Gastroesophageal sphincter (tissue), 4 donors: ENCODE measurements around the gene KRT85. TPM values are rescaled to one million over a fixed set of nuclear protein-coding genes. Genes with fewer than 3 reads are reported as not detected.

Experiments
- ATAC-seq: fragments of 150-250 bp; one replicate; pipeline ENCODE4 v1.9.1; 2016; ENCODE audit warnings: mild to moderate bottlenecking, moderate library complexity
- H3K27ac ChIP-seq, 4 donors: fragments of 200-600 bp; sonication (generic) in 3 of 4; 1 replicate in 3 of 4; 2 replicates in 1 of 4; pipeline ENCODE4 v1.5.1; 2016 to 2019
- H3K27me3 ChIP-seq: fragments of 200-600 bp; sonication (generic); one replicate; pipeline ENCODE4 v1.5.1; 2019
- H3K36me3 ChIP-seq, 2 donors: fragments of 200-600 bp; sonication (generic); one replicate each; pipeline ENCODE4 v1.5.1; 2019; ENCODE audit warnings: control low read depth in 1 of 2
- H3K4me1 ChIP-seq, 3 donors: fragments of 200-600 bp; sonication (generic); 1 replicate in 2 of 3; 2 replicates in 1 of 3; pipeline ENCODE4 v1.5.1; 2016 to 2019; ENCODE audit warnings: control low read depth in 2 of 3
- H3K4me3 ChIP-seq, 2 donors: fragments of 200-600 bp; sonication (generic); one replicate each; pipeline ENCODE4 v1.5.1; 2019; ENCODE audit warnings: mild to moderate bottlenecking in 1 of 2, moderate library complexity in 1 of 2
- H3K9me3 ChIP-seq, 3 donors: fragments of 200-600 bp; sonication (generic); one replicate each; pipeline ENCODE4 v1.5.1; 2017 to 2019; ENCODE audit warnings: control low read depth in 2 of 3
- CTCF ChIP-seq, 4 experiments: fragments of 200-600 bp in 2 of 4; fragments of 450-650 bp in 2 of 4; sonication (generic) in 1 of 4; IDR thresholded peaks; one replicate each; pipeline ENCODE4 v1.5.1; 2017 to 2019; ENCODE audit warnings: antibody characterized with exemption in 4 of 4, mild to moderate bottlenecking in 2 of 4, moderate library complexity in 2 of 4
- EP300 ChIP-seq: sonication (generic); formaldehyde crosslinking; IDR thresholded peaks from one replicate; pipeline ENCODE4 v1.6.1; 2017; ENCODE audit warnings: antibody characterized with exemption, mild to moderate bottlenecking
- POLR2A ChIP-seq, 2 donors: fragments of 450-650 bp; IDR thresholded peaks; one replicate each; pipeline ENCODE4 v1.6.1; 2017; ENCODE audit warnings: antibody characterized with exemption in 2 of 2, mild to moderate bottlenecking in 2 of 2, moderate library complexity in 1 of 2
- POLR2AphosphoS5 ChIP-seq: sonication (generic); formaldehyde crosslinking; IDR thresholded peaks from one replicate; pipeline ENCODE4 v1.6.1; 2017; ENCODE audit warnings: antibody characterized with exemption
- WGBS, 2 donors: methylation state at CpG; one replicate each; pipeline ENCODE4 v1.1.5; 2018; ENCODE audit warnings: low coverage in 1 of 2; 5-methylcytosine and 5-hydroxymethylcytosine counted together
- total RNA-seq, 4 donors: library from RNA; depleted of rRNA; stranded (reverse); fragments of >200 nt; gene quantifications; one replicate each; pipeline ENCODE4 v1.1.0, GENCODE V29; 2016

KRT85 gene
- total RNA-seq, 4 donors from 2014 or later = not detected

DNA sequence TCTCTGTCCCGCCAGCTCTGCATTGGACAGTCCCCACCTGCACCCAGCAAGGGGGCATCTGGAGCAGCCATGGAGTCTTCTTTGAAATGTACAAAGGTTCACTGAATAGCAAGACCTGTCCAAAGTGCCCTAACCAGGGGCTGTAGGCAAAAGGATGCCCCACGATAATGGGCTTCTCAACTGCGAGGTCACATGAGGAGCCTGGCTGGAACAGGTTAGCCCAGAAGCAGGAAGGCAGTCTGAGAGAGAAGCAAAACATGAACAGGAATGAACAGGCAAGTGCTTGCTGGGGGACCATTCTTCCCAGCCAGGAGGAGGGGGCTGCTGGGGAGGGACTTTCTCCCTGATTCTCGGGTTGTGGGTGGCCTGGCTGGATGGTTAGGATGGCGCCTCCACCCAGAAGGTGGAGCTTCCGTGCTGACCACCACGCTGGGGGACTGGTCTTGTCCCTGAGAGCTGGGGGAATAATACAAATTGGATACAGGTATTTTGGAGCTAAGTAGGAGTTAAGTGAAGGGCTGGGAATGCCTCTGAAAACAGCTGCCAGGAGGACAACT lies 7.1 kb downstream of the KRT85 start:
- Histone ChIP-seq H3K27ac (no peak overlapping the region), H3K36me3 (no peaks in the 10 kb centered on the region), H3K4me3 (no peak overlapping the region), H3K4me1 (no peaks in the 10 kb centered on the region), H3K27me3 (peaks cover 18% of the 10 kb centered on the region), H3K9me3 (no peaks in the 10 kb centered on the region)
- 89 to 100% methylated on average over 5 to 6 of the region's 7 CpGs for WGBS, 2 donors
- no peak for ATAC-seq
- TF ChIP-seq POLR2A (IDR thresholded peaks at IDR 0.05) = no peak
- no peak for TF ChIP-seq CTCF (IDR thresholded peaks at IDR 0.05)
- no peak for TF ChIP-seq POLR2AphosphoS5
- TF ChIP-seq EP300 = no peak

DNA sequence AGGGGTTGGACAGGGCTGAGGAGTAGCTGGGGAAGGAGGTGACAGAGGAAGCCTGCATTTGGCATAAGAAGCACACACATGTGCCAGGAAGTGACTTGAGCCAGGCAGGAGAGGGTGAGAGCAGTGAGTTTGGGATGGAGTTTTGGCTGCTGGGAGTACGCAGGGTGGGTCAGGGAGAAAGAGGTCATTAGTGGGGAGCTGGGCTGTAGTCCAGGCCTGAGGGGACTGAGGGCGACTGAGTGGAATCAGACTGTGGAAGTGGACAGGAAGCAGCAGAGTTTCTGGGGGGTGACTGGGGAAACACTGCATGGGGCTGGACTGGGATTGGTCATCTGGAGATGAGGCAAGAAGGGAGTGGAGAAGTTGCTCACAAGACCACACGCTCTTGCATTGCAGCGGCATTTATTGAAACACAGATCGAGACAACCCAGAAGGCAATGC lies 7.6 kb downstream of the KRT85 start:
- no peak overlapping the region for H3K27ac ChIP-seq
- no peak for TF ChIP-seq EP300
- no peak for TF ChIP-seq CTCF (IDR thresholded peaks at IDR 0.05)
- TF ChIP-seq POLR2A (IDR thresholded peaks at IDR 0.05) = no peak
- no peak for TF ChIP-seq POLR2AphosphoS5
- no peaks in the 10 kb centered on the region for H3K4me1 ChIP-seq
- H3K4me3 ChIP-seq = no peak overlapping the region
- no peaks in the 10 kb centered on the region for H3K36me3 ChIP-seq
- H3K27me3 ChIP-seq = peaks cover 23% of the 10 kb centered on the region
- H3K9me3 ChIP-seq = no peaks in the 10 kb centered on the region
- ATAC-seq = no peak
- 53 to 100% methylated on average over 2 to 4 of the region's 5 CpGs for WGBS, 2 donors

GRCh38 chr12:52358575-52359350 lies 8.5 kb downstream of the KRT85 start:
- ATAC-seq = no peak

GRCh38 chr12:52356762-52357580 lies 10.3 kb downstream of the KRT85 start:
- TF ChIP-seq POLR2A (IDR thresholded peaks at IDR 0.05) = no peak
- no peak for TF ChIP-seq EP300
- TF ChIP-seq POLR2AphosphoS5 = no peak
- no peak for TF ChIP-seq CTCF (IDR thresholded peaks at IDR 0.05)
- no peak for ATAC-seq
- no peak overlapping the region for H3K27ac ChIP-seq
- no peak overlapping the region for H3K4me3 ChIP-seq
- no peaks in the 10 kb centered on the region for H3K36me3 ChIP-seq
- no peaks in the 10 kb centered on the region for H3K4me1 ChIP-seq
- 93 to 95% methylated on average over 4 to 5 of the region's 20 CpGs for WGBS, 2 donors
- no peaks in the 10 kb centered on the region for H3K9me3 ChIP-seq
- peaks cover 23% of the 10 kb centered on the region for H3K27me3 ChIP-seq

More at GRCh38 chr12:52358575-52359350, 8.5 kb downstream of the KRT85 start:
- Histone ChIP-seq H3K4me1 (no peaks in the 10 kb centered on the region), H3K27me3 (peaks cover 23% of the 10 kb centered on the region), H3K27ac (no peak overlapping the region), H3K4me3 (no peak overlapping the region), H3K9me3 (no peaks in the 10 kb centered on the region), H3K36me3 (no peaks in the 10 kb centered on the region)
- TF ChIP-seq POLR2A (IDR thresholded peaks at IDR 0.05) (no peak), POLR2AphosphoS5 (no peak), EP300 (no peak), CTCF (IDR thresholded peaks at IDR 0.05) (no peak)
- WGBS, 2 donors = 100% methylated on average over 1 of the region's 5 CpGs; no CpG with 5 or more reads in 1 of the 2 donors
